Posterior vena cava (tissue), 2 donors: ENCODE measurements around the gene YJEFN3. TPM values are rescaled to one million over a fixed set of nuclear protein-coding genes. Genes with fewer than 3 reads are reported as not detected.

ENCODE experiments used
- DNase-seq: peaks from one replicate; pipeline ENCODE4 v3.0.0-alpha.2; 2020; ENCODE audit warnings: low spot score
- intact Hi-C, 2 donors: fragments of 100-400 bp; cut with DNase I; formaldehyde crosslinking; loops; one replicate each; pipeline versions ENCODE4 v1.14.1 to v1.14.2; 2022 to 2023
- total RNA-seq, 2 donors: library from RNA; stranded (reverse); fragmentation: NEBNext Ultra II Directional; extraction: Animal tissue kit (Norgen Biotek cat#: 25700); gene quantifications; one replicate each; pipeline ENCODE4 v1.2.1, GENCODE V29; 2021
- donor health status: DM: yes; HTN: yes; CAD: no.
- donor health status: DM: yes; HTN: yes; CAD: no.

YJEFN3 gene
- total RNA-seq, 2 donors from 2014 or later: 2.9 to 3.7 TPM

DNA sequence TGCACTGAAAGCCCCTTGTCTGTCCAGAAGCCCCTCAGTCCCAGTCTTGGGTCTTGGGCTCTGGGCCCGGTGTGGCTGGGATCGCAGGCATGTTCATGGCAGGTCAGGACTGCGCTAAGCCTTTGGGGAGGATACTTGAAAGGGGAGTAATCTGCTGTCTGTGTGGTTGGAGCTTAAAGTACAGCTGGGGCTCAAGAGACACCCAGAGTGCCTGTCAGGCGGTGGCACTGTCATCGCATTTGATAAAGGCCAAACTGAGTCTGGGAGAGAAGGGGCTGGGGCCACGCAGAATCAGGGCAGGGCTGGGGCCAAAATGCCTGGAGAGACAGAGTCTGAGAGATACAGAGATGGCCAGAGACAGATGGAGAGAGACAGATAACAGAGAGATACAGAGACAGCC is 5.1 kb downstream of the YJEFN3 start:
- intact Hi-C loops: loop anchor here (2.0 to 5.0 kb wide), 3 partner anchors 108 to 425 kb away; partner anchors contain the start of gene GMIP (in 2 of the 2)
- no peak for DNase-seq

DNA sequence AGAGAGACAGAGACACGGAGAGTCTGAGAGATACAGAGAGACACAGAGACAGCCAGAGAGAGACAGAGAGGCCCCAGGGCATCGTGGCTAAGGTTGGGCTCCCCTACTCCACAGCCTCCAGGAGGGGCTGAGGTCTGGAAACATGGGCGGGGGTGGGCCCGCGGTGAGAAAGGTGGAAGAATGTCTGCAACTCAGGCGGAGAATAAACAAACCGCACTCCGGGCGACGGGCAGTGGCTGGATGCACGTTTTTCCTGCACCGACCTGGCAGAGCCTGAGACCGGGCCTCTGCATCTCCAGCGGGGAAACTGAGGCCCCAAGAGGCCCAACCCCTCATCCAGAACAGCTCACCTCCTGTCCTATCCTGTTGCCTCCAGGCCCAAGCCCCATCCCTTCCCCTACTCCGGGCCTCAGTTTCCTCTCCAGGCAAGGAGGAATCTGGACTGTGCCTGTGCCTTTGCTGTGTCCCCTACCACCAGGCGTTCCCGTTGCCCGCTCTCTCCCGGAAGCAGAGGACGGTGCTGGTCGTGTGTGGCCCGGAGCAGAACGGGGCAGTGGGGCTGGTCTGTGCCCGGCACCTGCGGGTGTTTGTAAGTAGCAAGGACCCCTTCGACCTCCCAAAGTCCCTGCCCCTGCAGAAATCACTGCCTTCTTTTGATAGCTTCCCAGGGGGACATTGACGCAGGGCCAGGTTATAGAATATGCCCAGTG is 6.0 kb downstream of the YJEFN3 start:
- DNase-seq: no peak
- intact Hi-C loops: loop anchor here in 1 of 2 donors (5.0 kb wide), 1 partner anchor 108 kb away; the partner anchor contains the start of gene GMIP

DNA sequence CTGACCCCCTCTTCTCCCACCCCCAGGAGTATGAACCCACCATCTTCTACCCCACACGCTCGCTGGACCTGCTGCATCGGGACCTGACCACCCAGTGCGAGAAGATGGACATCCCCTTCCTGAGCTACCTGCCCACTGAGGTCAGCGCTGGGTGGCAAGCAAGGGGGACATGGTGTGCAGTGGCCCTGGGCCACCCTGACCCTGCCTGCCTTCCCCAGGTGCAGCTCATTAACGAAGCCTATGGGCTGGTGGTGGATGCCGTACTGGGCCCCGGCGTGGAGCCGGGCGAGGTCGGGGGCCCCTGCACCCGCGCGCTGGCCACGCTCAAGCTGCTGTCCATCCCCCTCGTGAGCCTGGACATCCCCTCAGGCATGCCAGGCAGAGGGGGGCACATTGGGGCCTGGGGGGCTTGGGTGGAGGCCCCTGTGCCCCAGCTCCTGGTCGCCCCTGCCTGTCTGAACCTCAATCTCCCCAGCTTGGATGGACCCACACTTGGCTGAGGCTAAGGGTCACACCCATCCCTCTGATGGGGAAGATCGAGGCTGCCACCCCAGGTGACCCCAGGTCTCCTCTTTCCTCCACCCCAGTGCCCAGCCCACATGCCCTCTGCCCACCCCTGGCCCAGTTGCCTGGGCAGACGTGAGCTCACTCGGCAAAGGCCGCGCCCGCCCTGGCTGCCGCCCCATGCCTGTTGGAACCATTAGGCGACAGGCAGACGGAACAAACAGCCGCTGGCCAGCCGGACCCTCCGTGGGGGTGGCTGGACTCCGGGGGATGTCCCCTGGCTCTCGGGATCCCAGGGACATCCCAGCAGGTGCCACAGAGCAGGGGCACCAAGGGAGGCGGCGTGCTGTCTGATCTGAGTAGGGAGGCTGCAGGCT is 6.8 kb downstream of the YJEFN3 start:
- no peak for DNase-seq
- intact Hi-C loops: no loop called here

DNA sequence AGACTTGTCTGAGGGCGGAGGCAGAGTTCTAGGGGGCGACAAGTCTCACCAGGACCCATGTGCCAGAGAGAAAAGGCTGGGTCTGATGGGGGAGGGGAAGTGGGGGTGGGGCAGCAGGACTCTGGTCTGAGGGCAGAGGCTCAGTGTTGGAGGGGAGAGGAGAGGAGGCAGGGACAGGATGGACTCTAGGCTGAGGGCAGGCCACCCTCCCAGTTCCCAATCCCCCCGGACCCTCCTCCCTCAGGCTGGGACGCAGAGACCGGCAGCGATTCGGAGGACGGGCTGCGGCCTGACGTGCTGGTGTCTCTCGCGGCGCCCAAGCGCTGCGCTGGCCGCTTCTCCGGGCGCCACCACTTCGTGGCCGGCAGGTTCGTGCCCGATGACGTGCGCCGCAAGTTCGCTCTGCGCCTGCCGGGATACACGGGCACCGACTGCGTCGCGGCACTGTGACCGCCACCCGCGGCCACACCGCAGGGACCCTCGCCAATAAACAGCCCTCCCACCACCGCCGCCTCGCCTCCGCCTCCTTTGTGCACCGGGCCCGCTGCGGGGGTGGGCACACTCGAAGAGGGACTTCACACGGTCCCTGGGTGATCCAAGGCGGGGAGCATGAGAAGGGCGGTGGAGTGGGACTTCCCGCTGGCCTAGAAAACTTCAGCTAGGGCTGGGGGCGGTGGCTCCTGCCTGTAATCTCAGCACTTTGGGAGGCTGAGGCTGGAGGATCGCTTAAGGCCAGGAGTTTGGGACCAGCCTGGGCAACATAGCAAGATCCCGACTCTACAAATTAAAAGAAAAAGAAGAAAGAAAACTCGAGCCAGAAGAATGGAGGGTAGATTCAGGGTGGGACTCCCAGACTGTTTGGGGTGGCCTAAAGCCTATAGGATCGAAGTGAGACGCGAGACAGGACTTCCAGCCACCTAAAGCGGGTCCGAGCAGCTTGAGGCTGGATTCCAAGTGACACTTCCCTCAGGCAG is 8.7 kb downstream of the YJEFN3 start:
- intact Hi-C loops: no loop called here
- DNase-seq: no peak

DNA sequence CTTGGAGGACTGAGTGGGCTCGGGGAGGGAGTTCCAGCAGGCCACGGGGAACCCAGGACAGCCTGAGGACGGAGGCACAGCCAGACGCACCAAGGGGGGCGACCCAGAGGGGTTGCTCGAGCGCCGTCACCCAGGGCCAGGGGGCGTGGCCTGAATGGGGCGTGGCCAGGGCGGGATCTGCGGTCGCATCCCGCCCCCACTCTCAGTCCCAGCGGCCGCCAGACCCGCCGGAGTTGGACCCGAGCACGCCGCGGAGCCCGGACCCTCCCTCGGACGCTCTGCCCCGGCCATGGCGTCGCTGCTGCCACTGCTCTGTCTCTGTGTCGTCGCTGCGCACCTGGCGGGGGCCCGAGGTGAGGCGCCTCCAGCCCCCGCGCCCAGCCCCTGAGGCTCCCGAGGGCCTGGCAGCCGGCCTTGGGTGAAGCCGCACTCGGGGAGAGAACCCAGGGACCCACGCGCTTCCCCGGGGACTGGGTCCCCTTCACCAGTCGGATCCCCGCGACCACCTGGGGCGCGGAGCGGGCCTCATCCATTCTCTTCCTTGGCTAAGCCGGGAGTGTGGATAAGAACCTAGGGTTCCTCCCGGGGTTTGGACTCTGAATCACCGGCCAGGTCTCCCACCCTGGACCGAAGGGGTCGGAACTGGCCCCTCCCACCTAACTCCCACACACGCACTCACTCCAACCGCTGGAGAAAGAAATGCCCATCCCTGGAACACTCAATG is 9.5 kb downstream of the YJEFN3 start, which contains the start of gene CILP2:
Gene CILP2 (plus strand): TSS at position 205 of the 724 bp plus-strand sequence. CDS start 85 bp downstream, at position 290.
- intact Hi-C loops: no loop called here

DNA sequence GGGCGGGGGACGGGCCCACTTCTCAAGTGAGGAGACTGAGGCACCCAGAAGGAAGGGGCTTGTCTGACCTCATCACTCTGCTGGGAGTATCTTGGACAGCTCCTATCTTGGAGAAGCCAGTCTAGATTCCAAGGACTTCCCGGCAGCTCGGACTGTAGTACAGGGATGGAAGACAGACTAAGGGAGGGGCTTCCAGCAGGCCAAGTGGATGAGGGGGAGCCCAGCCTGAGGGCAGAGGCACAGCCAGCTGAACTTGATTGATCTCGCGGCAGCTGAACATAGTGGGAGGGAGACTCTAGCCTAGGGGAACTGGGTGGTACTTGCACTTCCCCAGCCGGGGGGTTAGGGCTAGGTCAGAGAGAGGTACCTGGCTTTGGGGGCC is 10.1 kb downstream of the YJEFN3 start:
- intact Hi-C loops: no loop called here
- no peak for DNase-seq

More for the DNA sequence above, 9.5 kb downstream of the YJEFN3 start, which contains the start of gene CILP2:
- no peak for DNase-seq

DNA sequence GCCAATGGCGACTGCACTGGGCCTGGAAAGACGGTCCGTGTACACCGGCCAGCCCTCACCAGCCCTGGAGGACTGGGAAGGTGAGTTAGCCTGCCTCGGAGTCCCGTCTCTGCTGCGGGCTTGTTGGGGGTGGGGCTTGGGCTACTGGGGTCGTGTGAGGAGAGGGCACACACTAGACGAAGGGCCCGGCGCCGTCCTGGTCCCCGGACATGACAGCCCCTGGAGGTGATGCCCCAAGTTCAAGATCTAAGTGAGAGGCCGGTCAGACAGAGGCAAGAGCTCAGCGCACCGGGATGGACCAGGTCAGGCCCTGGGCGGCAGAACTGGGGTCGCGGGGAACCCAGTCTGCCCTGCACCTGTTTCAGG is 11.0 kb downstream of the YJEFN3 start:
- no peak for DNase-seq
- intact Hi-C loops: loop anchor here in 1 of 2 donors (10.0 kb wide), 1 partner anchor 425 kb away; no protein-coding TSS in a partner anchor

DNA sequence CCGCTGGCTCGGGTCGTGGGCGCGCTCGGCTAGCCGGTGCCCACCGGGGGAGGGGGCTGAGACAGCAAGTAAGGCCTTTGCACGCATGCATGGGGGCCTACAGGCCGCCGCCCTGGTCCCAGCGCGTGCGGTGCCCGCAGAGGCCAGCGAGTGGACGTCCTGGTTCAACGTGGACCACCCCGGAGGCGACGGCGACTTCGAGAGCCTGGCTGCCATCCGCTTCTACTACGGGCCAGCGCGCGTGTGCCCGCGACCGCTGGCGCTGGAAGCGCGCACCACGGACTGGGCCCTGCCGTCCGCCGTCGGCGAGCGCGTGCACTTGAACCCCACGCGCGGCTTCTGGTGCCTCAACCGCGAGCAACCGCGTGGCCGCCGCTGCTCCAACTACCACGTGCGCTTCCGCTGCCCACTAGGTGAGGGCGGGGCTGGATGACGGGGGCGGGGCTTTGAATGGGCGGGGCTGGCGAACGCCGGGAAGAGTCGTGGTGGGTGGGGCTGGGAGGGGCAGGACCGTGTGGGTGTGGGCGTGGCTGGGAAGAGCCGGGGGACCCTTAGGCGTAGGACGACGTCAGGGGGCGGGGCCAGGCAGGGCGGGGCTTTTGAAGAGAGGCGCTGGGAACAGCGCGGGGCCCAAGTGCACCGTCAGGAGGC is 11.5 kb downstream of the YJEFN3 start:
- DNase-seq: peak; percentile 90
- intact Hi-C loops: loop anchor here in 1 of 2 donors (10.0 kb wide), 1 partner anchor 425 kb away; no protein-coding TSS in a partner anchor

DNA sequence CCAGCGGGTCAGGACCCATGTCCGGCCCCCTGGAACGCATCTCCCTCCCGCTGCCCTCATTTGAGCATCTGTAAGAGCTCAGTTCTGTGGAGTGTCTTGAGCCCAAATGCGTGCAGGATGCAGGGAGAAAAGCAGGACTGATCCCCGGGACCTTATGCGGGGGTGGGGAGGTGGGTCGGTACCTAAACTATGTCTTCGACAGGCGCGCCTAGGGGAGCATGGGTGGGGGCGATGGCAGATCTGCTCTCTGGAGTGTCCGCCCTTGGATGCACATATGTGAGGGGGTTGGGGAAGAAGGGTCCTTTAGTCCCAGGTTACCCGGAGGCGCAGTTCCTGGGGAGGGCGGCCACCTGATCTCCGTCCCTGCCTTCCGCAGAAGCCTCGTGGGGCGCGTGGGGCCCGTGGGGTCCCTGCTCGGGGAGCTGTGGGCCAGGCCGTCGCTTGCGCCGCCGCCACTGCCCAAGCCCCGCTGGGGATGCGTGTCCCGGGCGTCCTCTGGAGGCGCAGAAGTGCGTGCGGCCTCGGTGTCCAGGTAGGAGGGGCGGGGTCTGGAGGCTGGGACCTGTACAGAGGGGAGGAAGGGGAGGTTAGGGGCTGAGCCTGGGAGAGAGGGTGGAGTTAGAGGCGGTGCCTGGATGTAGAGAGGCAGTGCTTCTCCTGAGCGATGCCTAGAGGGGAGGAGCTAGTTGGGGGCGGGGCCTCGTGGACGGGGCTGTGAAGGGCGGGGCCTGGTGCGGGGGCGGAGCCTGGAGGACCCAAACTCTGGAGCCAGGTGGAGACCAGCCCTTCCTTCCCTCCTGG is 12.2 kb downstream of the YJEFN3 start:
- DNase-seq: no peak
- intact Hi-C loops: loop anchor here in 1 of 2 donors (10.0 kb wide), 1 partner anchor 424 kb away; no protein-coding TSS in a partner anchor

DNA sequence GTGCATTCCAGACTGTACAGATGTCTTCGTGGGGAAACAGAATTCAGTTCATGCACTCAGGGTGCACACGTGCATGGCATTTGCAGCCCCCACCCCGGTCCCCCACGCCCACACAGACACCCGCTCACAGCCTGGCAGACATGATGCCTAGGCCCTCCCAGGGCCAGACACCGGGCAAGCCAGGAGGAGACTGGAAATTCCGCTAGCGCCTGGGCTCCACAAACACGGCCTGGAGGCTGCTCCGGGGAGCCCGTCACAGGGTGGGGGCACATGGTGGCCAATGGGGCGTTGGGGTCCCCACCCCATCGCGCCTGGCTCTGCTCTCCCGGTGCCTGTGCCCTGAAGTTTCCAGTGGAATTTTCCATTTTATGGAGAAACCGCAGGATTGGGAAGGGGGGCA is 12.9 kb downstream of the YJEFN3 start:
- no peak for DNase-seq
- intact Hi-C loops: loop anchor here in 1 of 2 donors (10.0 kb wide), 1 partner anchor 423 kb away; no protein-coding TSS in a partner anchor

DNA sequence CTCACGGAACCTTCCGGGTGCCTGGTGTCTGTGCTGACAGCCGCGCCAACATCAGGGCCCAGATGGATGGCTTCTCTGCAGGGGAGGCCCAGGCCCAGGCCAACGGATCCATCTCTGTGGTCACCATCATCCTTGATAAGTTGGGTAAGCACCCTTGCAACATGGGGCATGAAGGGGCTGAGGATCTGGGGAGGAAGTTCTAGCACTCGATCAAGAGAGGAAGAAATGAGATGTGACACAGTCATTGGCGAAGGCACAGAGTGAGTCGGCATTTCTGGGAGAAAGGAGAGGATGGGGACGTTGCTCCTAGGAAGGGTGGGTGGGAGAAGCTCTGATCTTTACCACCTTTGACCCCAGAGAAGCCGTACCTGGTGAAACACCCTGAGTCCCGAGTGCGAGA is 13.8 kb downstream of the YJEFN3 start:
- intact Hi-C loops: loop anchor here in 1 of 2 donors (10.0 kb wide), 1 partner anchor 422 kb away; no protein-coding TSS in a partner anchor
- DNase-seq: no peak

DNA sequence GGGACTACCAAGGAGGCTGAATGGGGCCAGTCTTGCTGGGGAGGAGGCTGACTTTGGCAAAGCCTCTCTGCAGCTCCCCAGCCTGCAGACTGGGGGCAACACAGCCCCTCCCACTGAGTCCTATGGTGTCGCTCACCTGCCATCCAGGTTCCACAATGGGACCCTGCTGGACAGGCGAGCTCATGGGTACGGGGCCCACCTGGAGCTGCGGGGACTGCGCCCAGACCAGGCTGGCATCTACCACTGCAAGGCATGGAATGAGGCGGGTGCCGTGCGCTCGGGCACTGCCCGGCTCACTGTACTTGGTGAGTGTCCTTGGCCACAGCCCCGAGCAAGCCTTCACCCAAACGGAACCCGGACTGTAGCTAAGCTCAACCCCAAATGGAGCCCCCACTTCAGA is 14.4 kb downstream of the YJEFN3 start:
- no peak for DNase-seq
- intact Hi-C loops: loop anchor here in 1 of 2 donors (10.0 kb wide), 1 partner anchor 422 kb away; no protein-coding TSS in a partner anchor

DNA sequence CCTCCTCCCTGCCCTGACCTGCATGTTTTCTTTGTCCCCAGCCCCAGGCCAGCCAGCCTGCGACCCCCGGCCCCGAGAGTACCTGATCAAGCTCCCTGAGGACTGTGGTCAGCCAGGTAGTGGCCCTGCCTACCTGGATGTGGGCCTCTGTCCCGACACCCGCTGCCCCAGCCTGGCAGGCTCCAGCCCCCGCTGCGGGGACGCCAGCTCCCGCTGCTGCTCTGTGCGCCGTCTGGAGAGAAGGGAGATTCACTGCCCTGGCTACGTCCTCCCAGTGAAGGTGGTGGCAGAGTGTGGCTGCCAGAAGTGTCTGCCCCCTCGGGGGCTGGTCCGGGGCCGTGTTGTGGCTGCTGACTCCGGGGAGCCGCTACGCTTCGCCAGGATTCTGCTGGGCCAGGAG is 14.9 kb downstream of the YJEFN3 start:
- intact Hi-C loops: loop anchor here in 1 of 2 donors (10.0 kb wide), 1 partner anchor 421 kb away; no protein-coding TSS in a partner anchor

DNA sequence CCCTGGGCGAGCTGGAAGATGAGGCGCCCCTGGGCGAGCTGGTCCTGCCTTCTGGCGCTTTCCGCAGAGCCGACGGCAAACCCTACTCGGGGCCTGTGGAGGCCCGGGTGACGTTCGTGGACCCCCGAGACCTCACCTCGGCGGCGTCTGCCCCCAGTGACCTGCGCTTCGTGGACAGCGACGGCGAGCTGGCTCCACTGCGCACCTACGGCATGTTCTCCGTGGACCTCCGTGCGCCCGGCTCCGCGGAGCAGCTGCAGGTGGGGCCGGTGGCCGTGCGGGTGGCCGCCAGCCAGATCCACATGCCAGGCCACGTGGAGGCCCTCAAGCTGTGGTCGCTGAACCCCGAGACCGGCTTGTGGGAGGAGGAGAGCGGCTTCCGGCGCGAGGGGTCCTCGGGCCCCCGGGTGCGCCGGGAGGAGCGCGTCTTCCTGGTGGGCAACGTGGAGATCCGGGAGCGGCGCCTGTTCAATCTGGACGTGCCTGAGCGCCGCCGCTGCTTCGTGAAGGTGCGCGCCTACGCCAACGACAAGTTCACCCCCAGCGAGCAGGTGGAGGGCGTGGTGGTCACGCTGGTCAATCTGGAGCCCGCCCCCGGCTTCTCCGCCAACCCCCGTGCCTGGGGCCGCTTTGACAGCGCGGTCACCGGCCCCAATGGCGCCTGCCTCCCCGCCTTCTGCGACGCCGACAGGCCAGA is 15.7 kb downstream of the YJEFN3 start:
- no peak for DNase-seq
- intact Hi-C loops: loop anchor here in 1 of 2 donors (10.0 kb wide), 1 partner anchor 420 kb away; no protein-coding TSS in a partner anchor

More for the DNA sequence above, 14.9 kb downstream of the YJEFN3 start:
- no peak for DNase-seq

DNA sequence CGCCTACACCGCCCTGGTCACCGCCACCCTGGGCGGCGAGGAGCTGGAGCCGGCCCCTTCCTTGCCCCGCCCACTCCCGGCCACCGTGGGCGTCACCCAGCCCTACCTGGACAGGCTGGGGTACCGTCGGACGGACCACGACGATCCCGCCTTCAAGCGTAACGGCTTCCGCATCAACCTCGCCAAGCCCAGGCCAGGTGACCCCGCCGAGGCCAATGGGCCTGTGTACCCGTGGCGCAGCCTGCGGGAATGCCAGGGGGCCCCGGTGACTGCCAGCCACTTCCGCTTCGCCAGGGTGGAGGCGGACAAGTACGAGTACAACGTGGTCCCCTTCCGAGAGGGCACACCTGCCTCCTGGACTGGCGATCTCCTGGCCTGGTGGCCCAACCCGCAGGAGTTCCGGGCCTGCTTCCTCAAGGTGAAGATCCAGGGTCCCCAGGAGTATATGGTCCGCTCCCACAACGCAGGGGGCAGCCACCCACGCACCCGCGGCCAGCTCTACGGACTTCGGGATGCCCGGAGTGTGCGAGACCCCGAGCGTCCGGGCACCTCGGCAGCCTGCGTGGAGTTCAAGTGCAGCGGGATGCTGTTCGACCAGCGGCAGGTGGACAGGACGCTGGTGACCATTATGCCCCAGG is 16.4 kb downstream of the YJEFN3 start:
- DNase-seq: no peak

More for the DNA sequence above, 16.4 kb downstream of the YJEFN3 start:
- intact Hi-C loops: loop anchor here in 1 of 2 donors (10.0 kb wide), 1 partner anchor 420 kb away; no protein-coding TSS in a partner anchor
